Fibroblast of pulmonary artery (primary cell): ENCODE data around the gene FANCD2OS.

Source experiments
- DNase-seq: peaks from one replicate; pipeline ENCODE4 v3.0.0-alpha.2; 2010; ENCODE audit warnings: low read depth
- H3K4me3 ChIP-seq: replicated peaks from 2 replicates; pipeline ENCODE4 v1.5.1; 2011; ENCODE audit warnings: low read depth, mild to moderate bottlenecking, control low read depth, low read length, moderate library complexity
- TF ChIP-seq, protein P1 (sequence below): IDR thresholded peaks from 2 replicates; pipeline ENCODE4 v1.5.1; 2011; ENCODE audit warnings: mild to moderate bottlenecking, control low read depth, low read length, inconsistent platforms; ENCODE audit errors: missing control alignments

Gene FANCD2OS

DNA sequence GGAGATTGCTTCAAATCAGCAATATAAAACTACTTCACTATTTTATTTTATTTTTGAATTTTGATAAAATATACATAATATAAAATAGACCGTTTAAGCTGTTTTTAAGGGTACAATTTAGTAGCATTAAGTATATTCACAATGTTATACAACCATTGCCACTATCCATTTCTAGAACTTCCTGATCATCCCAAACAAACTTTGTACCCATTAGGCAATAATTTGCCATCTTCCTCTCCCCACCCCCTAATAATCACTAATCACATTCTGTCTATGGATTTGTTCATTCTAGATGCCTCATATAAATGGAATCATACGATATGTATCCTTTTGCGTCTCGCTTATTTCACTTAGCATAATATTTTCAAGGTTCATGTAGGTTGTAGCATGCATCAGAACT lies 53.0 kb downstream of the FANCD2OS start:
- no peak overlapping the region for H3K4me3 ChIP-seq
- no peak for DNase-seq
- TF ChIP-seq, protein P1, sequence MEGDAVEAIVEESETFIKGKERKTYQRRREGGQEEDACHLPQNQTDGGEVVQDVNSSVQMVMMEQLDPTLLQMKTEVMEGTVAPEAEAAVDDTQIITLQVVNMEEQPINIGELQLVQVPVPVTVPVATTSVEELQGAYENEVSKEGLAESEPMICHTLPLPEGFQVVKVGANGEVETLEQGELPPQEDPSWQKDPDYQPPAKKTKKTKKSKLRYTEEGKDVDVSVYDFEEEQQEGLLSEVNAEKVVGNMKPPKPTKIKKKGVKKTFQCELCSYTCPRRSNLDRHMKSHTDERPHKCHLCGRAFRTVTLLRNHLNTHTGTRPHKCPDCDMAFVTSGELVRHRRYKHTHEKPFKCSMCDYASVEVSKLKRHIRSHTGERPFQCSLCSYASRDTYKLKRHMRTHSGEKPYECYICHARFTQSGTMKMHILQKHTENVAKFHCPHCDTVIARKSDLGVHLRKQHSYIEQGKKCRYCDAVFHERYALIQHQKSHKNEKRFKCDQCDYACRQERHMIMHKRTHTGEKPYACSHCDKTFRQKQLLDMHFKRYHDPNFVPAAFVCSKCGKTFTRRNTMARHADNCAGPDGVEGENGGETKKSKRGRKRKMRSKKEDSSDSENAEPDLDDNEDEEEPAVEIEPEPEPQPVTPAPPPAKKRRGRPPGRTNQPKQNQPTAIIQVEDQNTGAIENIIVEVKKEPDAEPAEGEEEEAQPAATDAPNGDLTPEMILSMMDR = no peak
